HG02610 (cell line): ENCODE results near the gene FHDC1.
A peak's percentile ranks its signal among the peaks of the same experiment; 100 is the strongest.

Experiments
- ATAC-seq: cut with Tn5 transposase; IDR thresholded peaks from one replicate; pipeline ENCODE4 v1.9.1; 2021; ENCODE audit warnings: mild to moderate bottlenecking, moderate library complexity; ENCODE audit not compliant: unreplicated experiment

FHDC1 gene

DNA sequence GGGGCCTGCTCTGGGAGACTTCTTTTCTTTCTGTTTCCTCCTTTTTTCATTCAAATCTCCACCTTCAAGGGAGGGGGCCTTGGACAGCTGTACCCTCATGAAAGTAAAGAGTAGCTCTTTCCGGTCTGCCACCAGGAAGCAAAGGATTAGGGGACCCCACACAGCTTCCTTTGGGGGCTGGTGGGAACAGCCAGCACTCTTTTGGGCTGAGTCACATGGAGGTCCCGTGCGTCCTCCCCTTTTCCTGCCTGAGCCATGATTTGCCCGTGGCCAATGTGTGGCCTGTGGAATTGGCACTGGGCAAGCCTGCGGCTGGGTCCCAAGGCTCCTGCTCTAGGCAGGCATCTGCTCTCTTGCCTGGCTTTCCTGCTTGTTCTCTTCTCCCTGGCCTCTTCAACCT is 65.5 kb downstream of the FHDC1 start:
- no peak for ATAC-seq

DNA sequence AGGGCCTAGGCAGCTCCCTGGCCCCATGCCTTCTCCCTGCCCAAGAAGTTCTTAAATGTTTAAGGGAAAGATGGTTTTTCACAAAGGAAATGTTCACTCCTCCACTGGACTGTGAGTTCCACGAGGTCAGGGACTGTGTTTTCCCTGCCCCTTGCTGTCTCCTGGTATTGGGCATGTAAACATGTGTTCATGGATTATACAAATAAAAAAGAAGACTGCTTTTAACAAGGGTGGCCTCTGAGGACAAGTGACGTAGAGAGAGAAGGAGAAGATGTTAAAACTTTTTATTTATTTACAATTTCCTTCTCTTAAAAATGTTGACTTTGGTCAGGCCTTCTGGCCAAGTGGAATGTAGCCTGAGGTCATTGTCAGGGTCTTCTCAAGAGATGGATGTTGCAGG is 66.0 kb downstream of the FHDC1 start:
- no peak for ATAC-seq

DNA sequence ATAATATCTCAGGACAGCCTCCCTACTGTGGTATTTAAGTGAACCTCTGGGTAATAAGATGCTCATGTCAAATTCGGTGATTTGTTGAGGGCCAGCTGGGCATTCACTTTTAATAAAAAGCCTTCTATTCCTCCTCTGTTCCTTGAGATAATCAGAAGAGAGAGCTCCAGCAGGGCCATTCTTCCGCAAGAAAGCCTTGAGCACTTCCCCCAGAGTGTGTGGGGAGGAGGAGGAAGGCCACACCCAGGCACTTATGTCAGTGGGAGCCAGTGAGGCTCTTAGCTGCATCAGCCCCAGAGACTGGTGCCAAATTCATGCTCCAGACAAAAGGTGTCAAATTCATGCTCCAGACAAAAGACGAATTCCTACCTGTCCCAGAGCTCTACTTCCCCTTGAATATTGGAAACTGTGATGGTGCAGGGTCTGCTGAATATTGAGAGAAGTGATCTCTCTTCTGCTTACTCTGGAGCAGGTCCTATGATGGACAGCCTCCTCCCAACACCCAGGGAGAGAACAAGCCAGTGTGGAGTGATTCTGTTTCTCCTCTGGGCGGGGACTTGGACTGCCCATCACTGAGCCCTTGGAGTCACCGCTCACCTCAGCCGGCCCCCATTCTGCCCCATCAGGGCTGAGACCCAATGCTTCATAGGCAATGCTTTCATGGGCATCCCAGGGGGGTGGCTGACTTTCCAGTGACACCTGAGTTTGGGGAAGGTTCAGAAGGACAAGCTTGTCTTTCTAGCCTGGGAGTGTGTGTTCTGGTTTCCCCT is 68.1 kb downstream of the FHDC1 start:
- no peak for ATAC-seq

DNA sequence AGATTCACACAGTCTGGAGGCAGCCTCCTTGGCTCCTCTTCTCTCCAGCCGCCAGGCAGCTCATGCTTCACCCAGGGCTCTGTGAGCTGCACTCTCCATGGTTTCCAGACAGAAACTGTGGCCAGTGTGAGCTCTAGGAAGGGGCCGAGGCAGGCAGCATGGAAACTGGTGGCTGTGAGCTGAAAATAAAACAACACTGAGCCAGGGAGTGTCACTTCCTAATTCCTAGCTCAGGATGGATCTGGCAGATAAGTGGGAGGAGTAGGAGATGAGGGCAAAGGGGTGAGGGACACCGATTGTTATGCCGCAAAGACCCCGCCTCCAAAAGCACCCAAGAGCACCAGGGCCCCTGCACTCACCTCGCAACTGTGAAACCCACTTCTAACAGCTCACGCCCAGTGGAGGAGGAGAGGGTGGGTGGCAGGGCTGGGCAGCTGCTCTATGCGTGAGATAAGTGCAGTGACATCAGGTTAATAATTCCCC is 69.8 kb downstream of the FHDC1 start:
- ATAC-seq: no peak

DNA sequence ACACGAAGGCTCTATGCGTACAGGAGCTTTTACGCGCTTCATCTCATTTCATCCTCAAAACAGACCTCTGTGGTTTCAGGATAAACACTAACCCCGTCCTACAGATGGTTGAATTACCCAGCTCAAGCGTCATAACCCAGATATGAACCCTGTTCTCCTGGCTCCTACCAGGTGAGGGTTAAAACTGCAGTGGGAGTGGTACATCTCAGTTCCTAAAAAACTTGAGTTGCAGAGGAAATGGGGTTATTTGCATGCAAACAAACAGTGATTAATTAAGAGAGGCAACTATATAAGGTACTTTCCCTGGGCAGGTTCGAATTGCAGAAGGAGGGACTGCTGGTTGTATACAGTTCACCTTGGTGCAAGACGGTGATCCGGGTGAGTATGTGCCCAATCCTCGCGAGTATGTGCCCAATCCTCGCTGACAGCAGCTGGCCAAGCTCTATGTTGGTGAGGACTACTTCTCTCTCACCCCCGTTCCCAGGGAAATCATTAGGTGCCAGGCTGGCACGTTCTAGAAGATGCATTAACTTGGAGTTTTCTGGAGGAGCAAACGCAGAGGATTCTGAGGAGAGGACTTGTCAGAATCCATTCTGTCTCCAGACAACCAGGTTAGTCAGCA is 72.6 kb downstream of the FHDC1 start:
- ATAC-seq: peak; percentile 68

DNA sequence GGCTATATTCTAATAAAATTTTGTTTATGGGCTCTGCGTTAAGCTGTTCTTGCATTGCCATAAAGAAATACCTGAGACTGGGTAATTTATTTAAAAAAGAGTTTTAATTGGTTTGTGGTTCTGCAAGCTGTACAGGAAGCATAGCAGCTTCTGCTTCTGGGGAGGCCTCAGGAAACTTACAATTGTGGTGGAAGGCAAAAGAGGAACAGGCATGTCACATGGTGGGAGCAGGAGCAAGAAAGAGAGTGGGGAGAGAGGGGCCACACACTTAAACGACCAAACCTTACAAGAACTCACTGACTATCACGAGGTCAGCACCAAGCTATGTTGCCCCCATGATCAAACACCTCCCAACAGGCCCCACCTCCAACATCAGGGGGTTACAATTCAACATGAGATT is 74.0 kb downstream of the FHDC1 start:
- ATAC-seq: no peak

DNA sequence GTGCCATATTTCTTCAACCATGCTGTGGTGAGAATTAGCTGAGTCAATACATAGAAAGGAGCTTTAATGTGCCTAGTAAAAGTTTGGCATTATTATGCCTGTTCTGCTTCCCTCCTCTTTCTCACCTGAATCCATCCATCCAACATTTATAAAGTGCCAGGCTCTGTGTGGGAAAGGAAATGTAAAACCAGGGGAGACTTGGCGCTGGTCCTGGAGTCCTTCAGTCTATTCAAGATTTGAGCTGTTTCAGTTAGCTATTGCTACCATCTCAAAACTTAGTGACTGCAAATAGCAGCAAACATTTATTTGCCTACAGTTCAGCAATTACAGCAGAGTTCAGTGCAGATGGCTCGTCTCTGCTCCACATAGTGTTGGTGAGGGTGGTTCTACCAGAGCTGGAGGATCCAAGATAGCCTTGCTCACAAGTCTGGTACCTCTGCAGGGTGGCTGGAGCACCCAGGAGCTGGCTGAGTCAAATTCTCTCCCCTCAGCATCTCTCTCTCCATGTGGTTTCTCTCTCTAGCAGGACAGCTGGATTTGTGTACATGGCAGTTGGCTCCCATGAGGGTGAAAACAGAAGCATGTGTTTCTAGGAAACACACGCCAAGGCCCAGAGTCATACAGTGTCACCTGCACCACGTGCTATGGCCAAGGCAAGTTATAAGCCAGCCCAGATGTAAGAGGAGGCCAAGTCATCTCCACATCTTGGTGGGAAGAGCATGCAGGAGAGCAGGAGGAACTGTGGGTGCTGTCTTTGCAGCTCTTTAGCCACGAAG is 77.3 kb downstream of the FHDC1 start:
- ATAC-seq: no peak

DNA sequence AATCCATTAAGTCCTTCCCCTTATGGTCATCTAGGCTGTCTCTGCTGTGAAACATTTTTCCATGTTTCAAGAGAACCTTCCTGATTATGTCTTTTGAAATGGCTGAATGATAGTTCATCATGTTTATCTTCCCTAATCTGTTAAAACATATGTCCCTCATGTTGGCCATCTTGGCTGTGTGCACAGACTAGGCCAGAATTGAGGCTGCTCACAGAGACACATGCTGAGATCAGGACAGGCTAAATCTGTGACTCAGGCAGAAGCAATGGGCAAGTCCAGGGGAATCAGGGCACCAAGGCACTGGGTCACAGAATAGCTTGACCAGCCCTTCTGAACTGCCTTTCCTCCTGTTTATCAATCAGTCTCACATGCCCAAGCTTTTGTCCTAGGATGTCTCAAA is 78.3 kb downstream of the FHDC1 start:
- no peak for ATAC-seq

DNA sequence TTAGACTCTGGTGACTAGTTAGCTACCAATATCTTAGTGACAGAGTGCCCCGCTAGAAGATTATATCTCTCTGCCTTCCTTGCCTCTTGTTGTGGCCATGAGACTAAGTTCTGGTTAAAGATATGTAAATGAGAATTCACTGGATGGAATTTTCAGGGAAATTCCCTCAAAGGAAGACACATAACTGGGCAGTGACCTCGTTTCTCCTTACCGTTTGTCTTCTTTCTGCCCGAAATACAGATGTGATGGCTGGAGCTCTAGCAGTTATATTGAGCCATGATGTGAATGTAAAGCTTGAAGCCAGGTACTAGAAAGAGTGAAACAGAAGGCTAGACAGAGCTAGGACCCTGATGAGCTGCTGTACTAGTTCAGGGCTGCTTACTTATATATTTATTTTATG is 80.5 kb downstream of the FHDC1 start:
- no peak for ATAC-seq

DNA sequence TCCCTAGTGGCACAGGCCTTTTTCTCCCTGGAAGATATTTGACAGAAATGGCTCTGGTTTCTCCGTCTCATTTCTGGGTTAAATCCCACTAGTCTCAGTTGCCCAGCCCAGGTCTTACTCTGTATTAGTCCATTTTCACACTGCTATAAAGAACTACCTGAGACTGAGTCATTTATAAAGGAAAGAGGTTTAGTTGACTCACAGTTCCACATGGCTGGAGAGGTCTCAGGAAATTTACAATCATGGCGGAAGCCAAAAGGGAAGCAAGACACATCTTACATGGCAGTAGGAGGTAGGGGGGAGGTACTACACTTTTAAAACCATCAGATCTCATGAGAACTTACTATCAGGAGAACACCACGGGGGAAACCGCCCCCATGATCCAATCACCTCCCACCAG is 81.9 kb downstream of the FHDC1 start:
- no peak for ATAC-seq

DNA sequence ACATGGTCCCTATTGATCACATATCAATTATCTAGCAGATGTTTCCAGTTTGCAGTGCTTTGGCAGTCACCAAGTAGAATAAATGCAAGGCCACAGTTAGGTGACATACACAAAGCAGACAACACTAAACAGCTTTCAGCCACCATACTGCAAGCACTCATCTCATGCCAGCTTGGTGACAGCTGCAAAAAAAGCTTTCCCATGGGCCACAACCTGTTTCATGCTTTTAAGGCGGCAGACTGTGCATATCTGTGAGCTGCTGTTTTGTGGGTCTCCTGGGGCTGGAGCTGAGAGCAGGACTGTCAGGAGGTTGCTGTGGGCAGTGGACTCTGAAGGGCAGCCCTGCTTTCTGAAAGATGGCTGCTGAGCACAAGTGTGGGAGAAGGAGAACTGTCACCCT is 82.6 kb downstream of the FHDC1 start:
- ATAC-seq: no peak

DNA sequence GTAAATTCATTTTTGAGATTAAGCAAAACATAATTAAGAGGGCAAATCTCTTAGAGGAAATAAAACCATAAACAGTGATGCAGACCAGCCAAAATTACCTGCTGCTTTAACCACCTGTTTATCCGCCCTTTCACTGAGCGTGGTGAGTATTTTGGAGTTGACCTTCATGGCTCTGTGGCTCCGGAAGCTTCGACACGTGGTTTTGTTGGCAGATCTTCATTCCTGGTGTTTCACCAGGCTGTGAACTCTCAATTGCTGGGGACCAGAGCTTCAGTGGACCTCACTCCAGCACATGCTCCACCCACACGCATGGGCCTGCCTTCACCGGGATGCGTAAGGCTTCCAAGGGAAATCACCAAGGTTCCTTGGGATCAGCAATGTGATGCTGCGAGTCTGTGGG is 83.8 kb downstream of the FHDC1 start:
- no peak for ATAC-seq

DNA sequence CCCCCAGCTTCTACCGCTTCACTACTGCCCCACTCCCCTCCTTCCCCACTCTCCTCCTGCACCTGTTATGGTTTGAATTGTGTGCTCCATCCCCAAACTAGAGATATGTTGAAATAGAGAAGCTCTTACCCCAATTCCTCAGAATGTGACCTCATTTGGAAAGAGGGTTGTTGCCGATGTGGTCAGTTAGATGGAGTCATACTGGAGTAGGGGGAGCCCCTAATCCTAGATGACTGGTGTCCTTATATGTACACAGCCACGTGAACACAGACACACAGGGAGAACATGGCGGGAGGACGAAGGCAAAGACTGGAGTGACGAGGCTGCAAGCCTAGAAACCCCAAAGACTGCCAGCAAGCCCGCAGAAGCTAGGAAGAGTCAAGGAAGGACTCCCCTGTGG is 84.3 kb downstream of the FHDC1 start:
- no peak for ATAC-seq

DNA sequence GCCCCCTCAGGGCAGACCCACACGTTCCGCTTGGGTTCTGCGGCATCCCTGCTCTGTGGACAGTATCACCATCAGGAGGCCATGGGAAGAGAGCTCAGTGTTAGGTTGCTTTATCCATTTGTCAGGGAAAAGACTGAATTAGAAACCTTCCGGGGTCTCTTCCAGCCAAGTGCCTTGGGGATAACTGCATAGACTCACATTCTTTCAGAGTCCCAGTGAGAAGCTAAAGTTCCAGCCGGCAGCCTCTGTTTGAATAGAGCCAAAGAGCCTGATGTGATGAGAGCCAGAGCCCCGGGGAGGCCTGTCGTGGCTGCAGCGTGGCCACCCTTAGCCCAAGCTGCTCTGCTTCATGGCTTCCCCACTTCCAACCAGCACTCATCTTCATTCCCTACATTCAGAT is 85.2 kb downstream of the FHDC1 start:
- no peak for ATAC-seq

DNA sequence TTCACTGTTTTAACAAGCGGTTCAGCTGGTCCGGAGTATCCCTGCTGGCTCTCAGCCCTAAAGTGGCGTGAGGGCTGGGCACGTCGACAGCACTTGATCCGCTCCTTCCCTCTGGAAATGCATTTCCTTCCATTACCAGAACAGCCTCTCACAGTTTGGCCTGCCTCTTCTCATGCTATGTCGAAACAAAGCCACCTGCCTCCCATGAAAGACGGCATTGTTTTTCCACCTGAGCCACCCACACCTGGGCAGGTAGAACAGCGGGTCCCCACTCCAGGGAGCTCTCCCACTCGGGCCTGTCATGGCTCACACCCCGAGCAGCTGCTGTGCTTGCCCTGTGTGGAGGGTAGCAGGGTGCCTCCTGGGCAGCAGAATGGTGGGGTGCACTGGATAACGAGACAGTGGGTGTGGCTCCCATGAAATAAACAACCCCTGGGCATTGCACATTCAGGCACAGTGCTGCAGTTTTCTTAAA is 86.2 kb downstream of the FHDC1 start:
- no peak for ATAC-seq

DNA sequence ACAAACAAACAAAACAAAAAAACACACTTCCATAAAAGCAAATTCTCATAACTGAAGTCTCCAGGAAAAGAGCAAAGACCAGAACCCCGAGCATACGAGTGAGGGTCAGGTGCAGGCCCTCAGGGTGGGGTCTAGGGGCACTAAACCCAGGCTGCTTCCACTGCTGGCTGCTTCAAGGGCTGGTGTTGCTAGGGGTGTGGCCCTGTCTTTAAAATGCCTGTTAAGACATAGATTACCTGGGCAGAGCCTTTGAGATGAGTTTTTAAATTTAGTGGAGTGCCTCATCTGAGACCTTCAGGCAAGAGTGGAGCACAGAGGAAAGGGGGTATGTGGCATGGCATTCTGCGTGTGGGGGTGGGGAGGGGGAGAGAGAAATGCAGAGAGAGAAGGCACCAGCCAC is 87.0 kb downstream of the FHDC1 start:
- ATAC-seq: no peak

DNA sequence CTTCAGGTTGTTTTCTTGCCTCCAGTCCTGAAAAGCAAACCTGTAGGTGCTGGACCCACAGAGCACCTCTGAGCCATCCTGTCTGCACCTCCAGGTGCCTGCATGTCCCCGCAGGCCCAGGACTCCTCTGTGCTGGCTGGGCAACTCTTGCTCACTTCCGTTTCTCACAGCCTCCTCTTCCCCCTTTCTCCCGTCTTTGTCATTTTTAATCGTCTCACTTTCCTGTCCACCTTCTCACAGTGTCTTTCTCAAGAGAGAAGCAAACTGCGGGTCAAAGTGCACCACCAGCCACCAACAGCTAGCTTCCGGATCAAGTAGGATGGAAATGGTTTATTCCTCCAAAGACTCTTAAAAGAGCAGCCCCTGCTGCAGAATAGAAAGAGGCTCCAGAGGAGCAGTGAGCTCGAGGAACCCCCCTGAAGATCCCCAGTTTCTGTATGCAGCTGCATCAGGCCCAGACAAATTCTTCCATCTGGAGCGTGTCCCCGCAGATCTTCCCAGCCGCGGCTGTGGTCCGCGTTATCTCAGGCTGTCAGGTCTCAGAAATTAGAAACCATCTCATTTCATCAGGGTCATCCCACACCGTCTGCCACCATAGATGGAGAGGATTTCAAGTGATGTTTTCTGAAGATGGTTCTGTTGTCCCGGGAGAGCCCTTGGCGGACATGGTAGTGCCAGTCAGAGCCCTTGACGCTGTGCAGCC is 87.7 kb downstream of the FHDC1 start:
- ATAC-seq: no peak

DNA sequence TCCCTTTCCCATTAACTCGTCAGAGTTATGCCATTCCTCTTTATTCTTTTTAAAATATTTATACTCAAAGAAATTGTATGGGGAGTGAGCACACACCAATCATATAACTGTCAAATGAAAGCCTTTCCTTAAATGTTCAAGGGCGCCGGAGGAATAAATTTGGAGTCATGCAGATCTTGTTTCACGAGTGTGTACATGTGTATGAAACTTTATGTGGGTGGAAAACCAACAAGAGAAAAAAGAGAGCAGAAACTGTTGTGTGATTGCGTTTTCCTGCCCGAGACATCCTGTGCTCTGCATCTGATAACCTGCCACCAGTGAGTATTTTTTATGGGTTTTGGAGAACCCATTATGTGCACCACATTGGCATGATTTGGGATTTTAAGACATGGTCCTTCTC is 88.3 kb downstream of the FHDC1 start:
- ATAC-seq: no peak

DNA sequence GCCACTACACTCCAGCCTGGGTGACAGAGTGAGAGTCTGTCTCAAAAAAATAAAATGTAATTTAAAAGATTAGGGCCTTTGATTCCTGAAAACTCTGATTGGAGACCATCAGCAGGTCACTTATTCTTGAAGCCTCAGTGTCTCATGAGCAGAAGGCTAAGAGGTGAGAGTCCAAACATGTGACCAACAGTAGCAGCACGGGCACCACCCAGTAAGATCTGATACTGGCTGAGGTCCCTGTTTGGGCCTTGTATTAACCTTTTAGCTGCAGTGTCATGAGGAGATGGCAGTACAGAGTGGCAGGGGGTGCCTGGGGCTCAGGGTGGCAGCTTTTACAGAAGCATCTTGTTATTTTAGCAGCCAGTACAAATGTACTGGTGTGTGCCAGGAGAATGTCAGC is 89.3 kb downstream of the FHDC1 start:
- no peak for ATAC-seq

DNA sequence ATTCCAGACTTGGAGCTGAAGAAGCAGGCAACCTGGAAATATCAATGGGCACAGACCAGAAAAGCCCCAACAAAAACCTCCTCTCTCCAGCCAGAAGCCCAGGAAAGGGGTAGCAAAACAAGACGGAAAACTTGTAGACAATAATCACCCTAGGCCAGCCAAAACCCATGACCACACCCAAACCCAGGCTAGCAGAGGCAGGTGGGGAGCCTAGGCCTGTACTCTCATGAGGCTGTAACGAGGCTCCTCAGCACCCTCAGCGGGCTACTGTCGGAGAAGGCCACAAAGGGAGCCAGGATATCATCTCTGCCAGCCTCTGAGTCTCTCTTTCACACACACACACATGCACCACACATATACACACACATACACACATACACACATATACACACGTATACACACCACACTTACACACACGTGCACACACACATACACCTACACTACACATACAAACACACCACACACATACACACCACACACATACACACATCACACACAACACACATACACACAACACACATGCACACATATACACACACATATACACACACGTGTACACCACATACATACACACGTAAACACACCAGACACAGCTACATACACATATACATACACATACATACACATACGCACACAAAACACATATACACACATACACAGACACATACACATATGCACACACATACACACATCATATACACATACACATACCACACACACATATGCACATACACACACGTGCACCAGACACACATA is 90.6 kb downstream of the FHDC1 start:
- no peak for ATAC-seq
